Activated CD4-positive, alpha-beta memory T cell treated with anti-CD3 and anti-CD28 coated beads, Interleukin-2, amount 10 ng/mL, durations not matched to agents 7 days and 5 days (primary cell): ENCODE data around the gene TRRAP. TPM values are rescaled to one million over a fixed set of nuclear protein-coding genes. Genes with fewer than 3 reads are reported as not detected.

Experiments used
- total RNA-seq, 2 experiments: library from RNA; stranded (reverse); gene quantifications; one replicate each; pipeline ENCODE4 v1.2.3, GENCODE V29; 2021

The TRRAP gene
- total RNA-seq, 2 experiments from 2014 or later, result 47.8 to 54.3 TPM

Other genes starting within 250 kb of the TRRAP start
- gene TMEM130, start 8.5 kb upstream of the TRRAP start, total RNA-seq, result not detected